ENCODE results near the gene CDC6.

DNA sequence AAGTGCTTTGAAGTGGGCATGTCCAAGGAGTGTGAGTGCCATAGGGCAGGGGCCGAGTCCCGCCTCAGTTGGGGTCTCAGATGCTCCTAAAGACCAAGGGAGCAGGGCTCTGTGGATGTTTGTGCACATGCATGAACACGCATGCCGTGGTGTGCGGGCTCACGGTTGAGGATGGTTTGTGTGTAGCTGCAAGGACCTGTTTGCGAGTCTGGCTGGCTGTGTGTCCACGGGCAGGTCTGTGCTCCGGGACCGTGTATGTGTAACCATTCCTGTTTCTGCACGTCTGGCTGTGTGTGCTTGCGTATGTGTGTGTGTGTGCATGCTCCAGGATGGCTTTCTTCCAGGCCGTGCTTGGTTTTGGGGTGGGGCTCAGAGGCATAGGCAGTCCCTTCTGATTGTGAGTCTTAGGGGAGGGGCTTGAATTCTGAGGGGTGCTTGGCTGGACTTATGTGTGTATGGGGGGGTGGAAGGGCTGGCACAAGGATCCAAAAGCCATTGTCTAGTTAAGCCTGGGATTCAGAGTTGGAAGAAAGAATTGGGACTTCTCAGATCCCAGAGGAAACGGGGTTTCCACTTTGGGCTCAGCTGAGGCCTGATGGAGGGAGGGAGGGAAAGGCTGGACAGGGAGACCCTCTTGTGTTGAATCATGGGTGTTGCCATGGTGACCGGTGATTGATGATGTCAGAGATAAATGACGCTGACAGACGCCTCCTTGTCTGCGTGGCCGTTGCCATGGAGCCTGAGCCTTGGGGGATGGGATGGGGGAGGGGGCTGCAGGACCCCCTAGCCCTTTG is 62.4 kb downstream of the CDC6 start:
- TF ChIP-seq CHD2 (IDR thresholded peaks at IDR 0.05; ENCODE audit: low read length): no peak
- TF ChIP-seq, protein P1, sequence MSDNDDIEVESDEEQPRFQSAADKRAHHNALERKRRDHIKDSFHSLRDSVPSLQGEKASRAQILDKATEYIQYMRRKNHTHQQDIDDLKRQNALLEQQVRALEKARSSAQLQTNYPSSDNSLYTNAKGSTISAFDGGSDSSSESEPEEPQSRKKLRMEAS (IDR thresholded peaks at IDR 0.05): no peak
- TF ChIP-seq, protein P2, sequence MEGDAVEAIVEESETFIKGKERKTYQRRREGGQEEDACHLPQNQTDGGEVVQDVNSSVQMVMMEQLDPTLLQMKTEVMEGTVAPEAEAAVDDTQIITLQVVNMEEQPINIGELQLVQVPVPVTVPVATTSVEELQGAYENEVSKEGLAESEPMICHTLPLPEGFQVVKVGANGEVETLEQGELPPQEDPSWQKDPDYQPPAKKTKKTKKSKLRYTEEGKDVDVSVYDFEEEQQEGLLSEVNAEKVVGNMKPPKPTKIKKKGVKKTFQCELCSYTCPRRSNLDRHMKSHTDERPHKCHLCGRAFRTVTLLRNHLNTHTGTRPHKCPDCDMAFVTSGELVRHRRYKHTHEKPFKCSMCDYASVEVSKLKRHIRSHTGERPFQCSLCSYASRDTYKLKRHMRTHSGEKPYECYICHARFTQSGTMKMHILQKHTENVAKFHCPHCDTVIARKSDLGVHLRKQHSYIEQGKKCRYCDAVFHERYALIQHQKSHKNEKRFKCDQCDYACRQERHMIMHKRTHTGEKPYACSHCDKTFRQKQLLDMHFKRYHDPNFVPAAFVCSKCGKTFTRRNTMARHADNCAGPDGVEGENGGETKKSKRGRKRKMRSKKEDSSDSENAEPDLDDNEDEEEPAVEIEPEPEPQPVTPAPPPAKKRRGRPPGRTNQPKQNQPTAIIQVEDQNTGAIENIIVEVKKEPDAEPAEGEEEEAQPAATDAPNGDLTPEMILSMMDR (IDR thresholded peaks at IDR 0.05; ENCODE audit: control extremely low read depth in 1 of 3, insufficient read depth in 1 of 3, low read depth in 1 of 3, low read length in 3 of 3): no peak
- no peak for TF ChIP-seq GABPA (IDR thresholded peaks at IDR 0.05; ENCODE audit: borderline replicate concordance, insufficient read depth, low read length)
- no peak for TF ChIP-seq EZH2 (IDR thresholded peaks at IDR 0.05; ENCODE audit: low read depth, low read length, severe bottlenecking)
- TF ChIP-seq BRCA1 (IDR thresholded peaks at IDR 0.05; ENCODE audit: low read depth, low read length): no peak
- TF ChIP-seq KDM4A (IDR thresholded peaks at IDR 0.05; ENCODE audit: low read depth, low read length, severe bottlenecking): no peak
- TF ChIP-seq POLR2A (IDR thresholded peaks at IDR 0.05; ENCODE audit: control extremely low read depth in 1 of 2, low read depth in 2 of 2, low read length in 2 of 2): no peak
- no peak for TF ChIP-seq KDM5A (IDR thresholded peaks at IDR 0.05; ENCODE audit: low read length)
- TF ChIP-seq RAD21 (IDR thresholded peaks at IDR 0.05 in 1 of 2, conservative IDR thresholded peaks at IDR 0.05 in 1 of 2; ENCODE audit: low read depth in 2 of 2, low read length in 2 of 2): no peak
- no peak for TF ChIP-seq SP1 (IDR thresholded peaks at IDR 0.05; ENCODE audit: low read depth, low read length)
- no peak for TF ChIP-seq NRF1 (IDR thresholded peaks at IDR 0.05; ENCODE audit: low read depth, low read length)
- no peak for TF ChIP-seq JUND (IDR thresholded peaks at IDR 0.05; ENCODE audit: low read length)
